HG03432 (cell line): ENCODE data around the gene ITCH.
"Not testable (repeated sequence)": the region's sequence is repeated elsewhere in the genome, so short reads cannot be mapped to it uniquely, and the experiment has no call there.

Experiments
- ATAC-seq: cut with Tn5 transposase; IDR thresholded peaks from one replicate; pipeline ENCODE4 v1.9.1; 2021; ENCODE audit warnings: mild to moderate bottlenecking, moderate library complexity; ENCODE audit not compliant: unreplicated experiment

Gene ITCH

GRCh38 chr20:34449674-34450592, 86.9 kb downstream of the ITCH start:
- ATAC-seq = no peak

- ATAC-seq = no peak
Observed at GRCh38 chr20:34452281-34452982, 89.4 kb downstream of the ITCH start.

GRCh38 chr20:34458631-34459030, 95.6 kb downstream of the ITCH start:
- ATAC-seq = no peak

GRCh38 chr20:34459209-34459897, 96.3 kb downstream of the ITCH start:
- ATAC-seq = no peak

- ATAC-seq = no peak
Observed at GRCh38 chr20:34461779-34462087, 98.7 kb downstream of the ITCH start.

GRCh38 chr20:34468951-34469350, 105.9 kb downstream of the ITCH start:
- no peak for ATAC-seq

GRCh38 chr20:34472246-34472925, 109.3 kb downstream of the ITCH start:
- ATAC-seq = no peak

GRCh38 chr20:34473262-34473883, 110.3 kb downstream of the ITCH start:
- ATAC-seq = no peak

GRCh38 chr20:34475979-34476736, 113.1 kb downstream of the ITCH start:
- no peak for ATAC-seq

GRCh38 chr20:34479627-34480026, 116.6 kb downstream of the ITCH start:
- ATAC-seq = no peak

- ATAC-seq = not testable (repeated sequence)
Observed at GRCh38 chr20:34482154-34482553, 119.1 kb downstream of the ITCH start.

- not testable (repeated sequence) for ATAC-seq
Observed at GRCh38 chr20:34483585-34484220, 120.6 kb downstream of the ITCH start.

- no peak for ATAC-seq
Observed at GRCh38 chr20:34485068-34485634, 122.1 kb downstream of the ITCH start.

GRCh38 chr20:34491226-34491931, 128.3 kb downstream of the ITCH start:
- no peak for ATAC-seq

GRCh38 chr20:34491932-34492509, 128.9 kb downstream of the ITCH start:
- no peak for ATAC-seq

- ATAC-seq = no peak
Observed at GRCh38 chr20:34493646-34494045, 130.6 kb downstream of the ITCH start.

- no peak for ATAC-seq
Observed at GRCh38 chr20:34495307-34495706, 132.2 kb downstream of the ITCH start.

GRCh38 chr20:34495916-34496315, 132.8 kb downstream of the ITCH start:
- ATAC-seq = no peak
